Thyroid gland (tissue), 4 donors: ENCODE results near the gene ERC1.

ENCODE experiments used
- CTCF ChIP-seq, 6 experiments: fragments of 200-600 bp in 3 of 6; fragments of 450-650 bp in 3 of 6; sonication (generic) in 3 of 6; IDR thresholded peaks; one replicate each; pipeline ENCODE4 v1.5.1; 2016 to 2019; ENCODE audit warnings: antibody characterized with exemption in 6 of 6, mild to moderate bottlenecking in 2 of 6, inconsistent platforms in 1 of 6, moderate library complexity in 1 of 6
- POLR2A ChIP-seq, 2 donors: fragments of 450-650 bp; IDR thresholded peaks; one replicate each; pipeline ENCODE4 v1.6.1; 2017; ENCODE audit warnings: antibody characterized with exemption in 2 of 2, mild to moderate bottlenecking in 2 of 2, moderate library complexity in 1 of 2

GRCh38 chr12:1343422-1343821 is 352.4 kb downstream of the ERC1 start:
- TF ChIP-seq CTCF (IDR thresholded peaks at IDR 0.05) (no peak), POLR2A (IDR thresholded peaks at IDR 0.05) (no peak)
